Hematopoietic multipotent progenitor cell treated with erythropoietin and hydrocortisone succinate and interleukin-3 and kit ligand, for 15 days (in vitro differentiated cells): ENCODE data around the gene SLC16A9.

Experiments
- DNase-seq: peaks from one replicate; pipeline ENCODE4 v3.0.0-alpha.2; 2015; ENCODE audit warnings: low spot score

The SLC16A9 gene

GRCh38 chr10:59628456-59628855 is 81.2 kb downstream of the SLC16A9 start:
- no peak for DNase-seq

DNA sequence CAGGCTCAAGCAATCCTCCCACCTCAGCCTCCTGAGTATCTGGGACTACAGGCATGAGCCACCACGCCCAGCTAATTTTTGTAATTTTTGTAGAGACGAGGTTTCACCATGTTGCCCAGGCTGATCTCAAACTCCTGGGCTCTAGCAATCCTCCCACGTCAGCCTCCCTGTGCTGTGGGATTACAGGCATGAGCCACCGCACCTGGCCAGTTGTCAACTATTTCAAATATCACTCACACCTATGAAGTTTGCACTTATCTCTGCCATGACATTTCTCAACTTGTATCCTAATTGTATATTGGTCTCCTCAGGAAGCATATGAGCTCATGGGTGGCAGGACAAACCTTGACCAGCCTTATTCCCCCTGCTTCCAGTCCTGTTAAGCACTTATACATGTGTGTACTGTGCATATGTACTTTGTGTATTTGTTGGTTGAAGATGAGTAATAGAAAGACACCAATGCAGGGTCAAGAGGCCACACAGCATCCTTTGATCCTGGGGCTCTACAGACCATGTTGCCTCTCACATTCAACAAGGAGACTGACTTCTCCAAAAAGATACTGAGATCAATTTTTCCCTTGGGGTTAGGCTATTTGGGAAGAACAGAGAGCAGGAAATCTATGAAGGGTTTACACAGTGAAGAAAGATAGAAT is 82.2 kb downstream of the SLC16A9 start:
- DNase-seq, result no peak

GRCh38 chr10:59626523-59626869 is 83.2 kb downstream of the SLC16A9 start:
- no peak for DNase-seq

GRCh38 chr10:59625721-59626522 is 83.7 kb downstream of the SLC16A9 start:
- peak; percentile 59 for DNase-seq

DNA sequence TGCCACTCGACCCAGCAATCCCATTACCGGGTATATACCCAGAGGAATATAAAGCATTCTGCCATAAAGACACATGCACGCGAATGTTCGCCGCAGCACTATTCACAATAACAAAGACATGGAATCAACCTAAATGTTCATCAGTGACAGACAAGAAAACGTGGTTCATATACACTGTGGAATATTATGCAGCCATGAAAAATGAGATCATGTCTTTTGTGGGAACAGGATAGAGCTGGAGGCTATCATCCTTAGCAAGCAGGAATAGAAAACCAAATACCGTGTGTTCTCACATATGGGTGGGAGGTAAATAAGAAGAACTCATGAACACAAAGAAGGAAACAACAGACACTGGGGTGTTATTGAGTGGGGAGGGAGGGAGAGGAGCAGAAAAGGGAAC is 84.7 kb downstream of the SLC16A9 start:
- no peak for DNase-seq

GRCh38 chr10:59624136-59624535 is 85.5 kb downstream of the SLC16A9 start:
- no peak for DNase-seq

- no peak for DNase-seq
Measured at GRCh38 chr10:59623133-59624121, 86.2 kb downstream of the SLC16A9 start.

DNA sequence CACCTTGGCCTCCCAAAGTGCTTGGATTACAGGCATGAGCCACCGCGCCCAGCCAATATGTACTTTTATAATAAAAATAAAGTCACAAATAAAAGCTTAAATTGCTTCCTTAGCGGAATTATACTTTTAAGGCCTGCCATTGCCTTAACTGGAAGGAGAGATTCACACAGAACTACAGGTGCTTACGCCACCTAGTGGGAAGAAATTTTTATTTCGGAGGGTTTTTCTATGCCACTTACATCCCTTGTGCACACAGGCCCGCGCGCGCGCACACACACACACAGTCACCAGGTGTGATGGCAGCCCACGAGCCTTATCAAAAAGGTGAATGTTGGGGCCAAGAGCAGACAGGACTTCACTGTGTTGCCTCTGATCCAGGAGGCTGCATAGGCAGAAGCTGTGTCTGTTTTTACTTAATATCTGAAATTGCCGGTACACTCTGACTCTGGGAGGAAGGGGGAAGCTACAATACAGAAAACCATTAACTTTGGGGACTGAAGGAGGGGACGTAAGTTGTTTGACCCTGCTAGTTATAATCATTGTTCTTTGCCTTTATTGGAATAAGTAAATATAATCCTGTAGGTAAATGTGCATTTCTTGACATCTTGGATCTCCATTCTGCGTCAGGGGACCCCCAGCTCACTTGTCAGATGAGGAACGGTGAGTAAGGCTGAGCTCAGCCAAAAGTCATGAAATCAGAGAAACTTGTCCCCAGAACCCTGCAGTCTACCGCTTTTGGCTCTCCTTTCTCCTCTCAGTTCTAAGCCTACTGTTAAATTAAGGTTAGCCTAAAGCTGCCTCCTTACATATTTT is 87.1 kb downstream of the SLC16A9 start:
- peak; percentile 9 for DNase-seq

DNA sequence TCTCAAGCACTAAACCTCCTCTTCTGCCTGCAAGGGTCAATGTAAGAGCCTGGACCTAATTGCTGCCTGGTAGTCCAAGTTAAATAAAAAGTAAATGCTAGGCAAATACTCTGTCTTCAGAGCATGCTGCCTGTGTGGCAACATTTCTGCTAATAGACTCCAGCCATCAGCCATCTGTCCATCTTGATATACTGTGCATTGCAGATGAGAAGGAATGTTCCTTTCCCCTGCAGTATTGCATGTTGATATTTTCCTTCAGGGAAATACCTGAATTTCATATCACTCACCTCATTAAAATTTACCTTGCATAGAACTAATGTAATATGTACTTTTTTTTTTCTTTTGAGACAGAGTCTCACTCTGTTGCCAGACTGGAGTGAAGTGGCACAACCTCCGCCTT is 87.9 kb downstream of the SLC16A9 start:
- DNase-seq, result no peak

GRCh38 chr10:59618666-59619065 is 91.0 kb downstream of the SLC16A9 start:
- no peak for DNase-seq

- no peak for DNase-seq
Measured at GRCh38 chr10:59617996-59618395, 91.7 kb downstream of the SLC16A9 start.

GRCh38 chr10:59611048-59611447 is 98.6 kb downstream of the SLC16A9 start:
- DNase-seq, result no peak

DNA sequence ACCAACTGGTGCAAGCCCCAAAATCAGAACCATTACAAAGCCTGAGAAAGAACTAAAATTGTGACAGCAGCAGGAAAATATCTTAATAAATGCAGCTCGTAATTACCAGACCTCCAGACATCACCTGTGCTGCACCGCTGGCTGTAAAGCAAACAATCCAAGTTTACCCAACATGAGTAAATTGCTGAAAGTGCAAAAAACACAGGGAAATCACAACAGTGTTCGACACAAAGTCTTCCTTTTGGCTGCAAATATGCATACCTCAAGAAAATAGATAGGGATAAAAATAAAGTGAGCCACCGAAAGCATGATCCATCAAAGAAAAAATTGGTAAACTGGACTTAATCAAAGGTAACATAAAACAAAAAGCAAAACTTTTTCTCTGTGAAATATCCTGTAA is 101.7 kb downstream of the SLC16A9 start:
- no peak for DNase-seq

- DNase-seq, result no peak
Measured at GRCh38 chr10:59606551-59606961, 103.1 kb downstream of the SLC16A9 start.

GRCh38 chr10:59601985-59602384 is 107.7 kb downstream of the SLC16A9 start:
- no peak for DNase-seq
